Activated CD8-positive, alpha-beta memory T cell treated with anti-CD3 and anti-CD28 coated beads, Interleukin-2, amount 50 U/mL, for 1 hour (primary cell): ENCODE data around the gene IFT52.

ENCODE experiments used
- DNase-seq: peaks from one replicate; pipeline ENCODE4 v3.0.0-alpha.2; 2020; ENCODE audit errors: extremely low read depth

Gene IFT52

GRCh38 chr20:43689165-43689564 is 98.4 kb downstream of the IFT52 start:
- DNase-seq, result no peak

DNA sequence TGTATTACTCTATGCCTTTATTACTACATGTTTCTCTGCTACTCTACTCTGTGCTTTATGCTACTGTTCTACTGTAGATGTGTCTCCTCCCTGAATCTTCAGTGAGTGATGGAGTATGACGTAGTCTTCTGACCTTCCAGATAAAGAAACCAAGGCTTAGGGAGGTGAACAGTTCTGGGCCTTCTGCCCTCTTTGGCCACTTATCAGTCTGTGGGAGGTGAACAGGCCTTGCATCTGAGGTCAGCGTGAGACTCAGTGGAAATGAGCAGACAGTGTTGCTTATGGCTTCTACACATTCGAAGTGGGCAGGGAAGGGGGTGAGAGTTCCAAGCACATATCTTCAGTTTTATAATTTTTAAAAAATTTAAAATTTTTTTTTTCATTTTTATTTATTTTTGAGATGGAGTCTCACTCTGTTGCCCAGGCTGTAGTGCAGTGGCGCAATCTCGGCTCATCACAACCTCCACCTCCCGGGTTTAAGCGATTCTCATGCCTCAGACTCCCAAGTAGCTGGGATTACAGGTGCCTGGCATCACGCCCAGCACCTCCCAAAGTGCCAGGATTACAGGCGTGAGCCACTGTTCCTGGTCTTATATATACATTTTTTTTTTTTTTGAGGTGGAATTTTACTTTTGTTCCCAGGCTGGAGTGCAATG is 100.3 kb downstream of the IFT52 start:
- no peak for DNase-seq

DNA sequence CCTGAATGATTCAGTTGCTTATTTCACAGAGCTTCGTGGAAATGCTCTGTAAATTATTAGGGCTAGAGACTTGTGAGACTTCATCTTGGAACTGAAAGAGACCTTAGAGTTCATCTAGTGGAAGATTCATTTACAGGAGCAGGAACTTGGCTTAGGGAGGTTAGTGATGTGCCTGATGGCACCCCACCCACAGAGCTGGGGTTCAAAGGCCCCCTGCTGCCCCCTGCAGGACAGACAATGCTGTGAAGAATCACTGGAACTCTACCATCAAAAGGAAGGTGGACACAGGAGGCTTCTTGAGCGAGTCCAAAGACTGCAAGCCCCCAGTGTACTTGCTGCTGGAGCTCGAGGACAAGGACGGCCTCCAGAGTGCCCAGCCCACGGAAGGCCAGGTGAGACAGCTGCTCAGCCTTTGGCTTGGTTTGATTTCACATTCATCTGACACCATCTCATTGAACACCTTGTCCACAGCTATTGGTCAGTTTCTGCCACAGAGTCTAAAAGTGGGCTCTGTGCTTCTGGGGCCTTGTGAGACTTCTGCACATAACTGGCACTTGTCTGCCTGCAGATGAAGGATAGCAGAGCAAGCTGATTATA is 101.3 kb downstream of the IFT52 start:
- DNase-seq, result no peak

- no peak for DNase-seq
Measured at GRCh38 chr20:43694763-43695162, 104.0 kb downstream of the IFT52 start.

DNA sequence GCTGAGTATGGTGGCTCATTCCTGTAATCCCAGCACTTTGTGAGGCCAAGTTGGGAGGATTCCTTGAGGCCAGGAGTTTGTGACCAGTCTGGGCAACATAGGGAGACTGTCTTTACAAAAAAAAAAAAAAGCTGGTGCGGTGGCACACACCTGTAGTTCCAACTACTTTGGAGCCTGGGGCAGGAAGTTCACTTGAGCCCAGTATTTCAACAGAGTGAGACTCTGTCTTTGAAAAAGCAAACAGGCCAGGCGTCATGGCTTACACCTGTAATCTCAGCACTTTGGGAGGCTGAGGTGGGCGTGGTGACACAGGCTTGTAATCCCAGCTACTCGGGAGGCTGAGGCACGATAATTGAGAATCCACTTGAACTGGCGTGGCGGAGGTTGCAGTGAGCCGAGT is 104.8 kb downstream of the IFT52 start:
- DNase-seq, result no peak
